GM12891 (cell line): ENCODE measurements around the gene PDZD2.
A peak's percentile ranks its signal among the peaks of the same experiment; 100 is the strongest.

ENCODE experiments used
- DNase-seq: peaks from one replicate; pipeline ENCODE4 v3.0.0; 2011; ENCODE audit warnings: low spot score; ENCODE audit not compliant: insufficient read length
- FAIRE-seq: peaks from 2 replicates; lab custom pipeline; 2011; peaks lifted over from hg19 to GRCh38; lab: Jason Lieb, UNC
- PAX5 ChIP-seq: IDR thresholded peaks from 2 replicates; pipeline ENCODE4 v1.6.1; 2011; ENCODE audit warnings: low read length, moderate library complexity, mild to moderate bottlenecking; ENCODE audit not compliant: insufficient read depth, severe bottlenecking
- POLR2A ChIP-seq: IDR thresholded peaks from 2 replicates; pipeline ENCODE4 v1.6.1; 2011; ENCODE audit warnings: low read depth, low read length, control low read depth
- POLR2AphosphoS5 ChIP-seq: IDR thresholded peaks from 2 replicates; pipeline ENCODE4 v1.6.1; 2011; ENCODE audit warnings: low read depth, low read length, control low read depth
- POU2F2 ChIP-seq: IDR thresholded peaks from 2 replicates; pipeline ENCODE4 v1.6.1; 2011; ENCODE audit warnings: low read depth, mild to moderate bottlenecking, control low read depth, low read length, moderate library complexity
- SPI1 ChIP-seq: IDR thresholded peaks from 2 replicates; pipeline ENCODE4 v1.6.1; 2011; ENCODE audit warnings: low read depth, low read length, control low read depth
- TAF1 ChIP-seq: IDR thresholded peaks from 2 replicates; pipeline ENCODE4 v1.6.1; 2011; ENCODE audit warnings: low read depth, low read length, control low read depth

The PDZD2 gene

GRCh38 chr5:31805785-31806400, 167.0 kb downstream of the PDZD2 start:
- TF ChIP-seq TAF1: no peak
- TF ChIP-seq POLR2AphosphoS5: no peak
- TF ChIP-seq POU2F2: no peak
- DNase-seq (no peak), FAIRE-seq (no peak)

- no peak for DNase-seq
- FAIRE-seq: no peak
- TF ChIP-seq TAF1 (no peak), PAX5 (no peak), POU2F2 (no peak), POLR2AphosphoS5 (no peak), SPI1 (no peak), POLR2A (no peak)
Measured at GRCh38 chr5:31806561-31806960, 167.6 kb downstream of the PDZD2 start.

GRCh38 chr5:31807789-31808540, 169.0 kb downstream of the PDZD2 start:
- DNase-seq (no peak), FAIRE-seq (no peak)
- TF ChIP-seq POU2F2: no peak
- TF ChIP-seq PAX5: no peak
- no peak for TF ChIP-seq POLR2A
- no peak for TF ChIP-seq SPI1
- TF ChIP-seq TAF1: no peak
- no peak for TF ChIP-seq POLR2AphosphoS5

- peak; percentile 46 for DNase-seq
- peak; percentile 31 for FAIRE-seq
- TF ChIP-seq POLR2A (no peak), POLR2AphosphoS5 (no peak), POU2F2 (no peak), TAF1 (no peak), SPI1 (no peak), PAX5 (no peak)
Measured at GRCh38 chr5:31809050-31809870, 170.3 kb downstream of the PDZD2 start.

GRCh38 chr5:31811210-31811609, 172.3 kb downstream of the PDZD2 start:
- no peak for TF ChIP-seq POU2F2
- TF ChIP-seq POLR2AphosphoS5: no peak
- TF ChIP-seq TAF1: no peak
- TF ChIP-seq SPI1: no peak
- no peak for TF ChIP-seq POLR2A
- TF ChIP-seq PAX5: no peak
- no peak for DNase-seq
- no peak for FAIRE-seq

GRCh38 chr5:31815376-31815775, 176.4 kb downstream of the PDZD2 start:
- DNase-seq (no peak), FAIRE-seq (no peak)
- TF ChIP-seq TAF1 (no peak), POU2F2 (no peak), POLR2A (no peak), POLR2AphosphoS5 (no peak), PAX5 (no peak), SPI1 (no peak)

GRCh38 chr5:31819926-31820516, 181.1 kb downstream of the PDZD2 start:
- DNase-seq: no peak
- TF ChIP-seq POLR2A (no peak), TAF1 (no peak), POU2F2 (no peak), POLR2AphosphoS5 (no peak), PAX5 (no peak), SPI1 (no peak)
- FAIRE-seq: no peak

GRCh38 chr5:31823472-31823871, 184.5 kb downstream of the PDZD2 start:
- TF ChIP-seq POLR2AphosphoS5 (no peak), PAX5 (no peak), POU2F2 (no peak), POLR2A (no peak), TAF1 (no peak), SPI1 (no peak)
- FAIRE-seq: no peak
- DNase-seq: no peak
